Neural cell (in vitro differentiated cells): ENCODE results near the gene IMMP2L. TPM values are rescaled to one million over a fixed set of nuclear protein-coding genes. Genes with fewer than 3 reads are reported as not detected.

Source experiments
- H2AFZ ChIP-seq: fragments of 200-600, 300-800 bp; sonication (generic), shearing (Covaris generic); 2 replicates; pipeline ENCODE4 v1.6.0; 2014; ENCODE audit warnings: low read depth, mild to moderate bottlenecking, antibody characterized with exemption, low read length, moderate library complexity
- H3F3A ChIP-seq: fragments of 200-600 bp; shearing (Covaris generic); 2 replicates; pipeline ENCODE4 v1.6.1; 2016; ENCODE audit warnings: mild to moderate bottlenecking, moderate library complexity, mixed read lengths, antibody characterized with exemption, low read length; ENCODE audit not compliant: insufficient read depth, poor library complexity, severe bottlenecking
- H3K27ac ChIP-seq: fragments of 200-600, 300-800 bp; sonication (generic), shearing (Covaris generic); 2 replicates; pipeline ENCODE4 v1.5.1; 2014; ENCODE audit warnings: mild to moderate bottlenecking, low read length, moderate library complexity
- H3K27me3 ChIP-seq: fragments of 300-800, 200-600 bp; sonication (generic), shearing (Covaris generic); 2 replicates; pipeline ENCODE4 v1.6.0; 2014; ENCODE audit warnings: mild to moderate bottlenecking, low read depth, low read length, moderate library complexity; ENCODE audit not compliant: insufficient read depth
- H3K36me3 ChIP-seq: fragments of 300-800, 200-600 bp; sonication (generic), shearing (Covaris generic); 2 replicates; pipeline ENCODE4 v1.5.1; 2014; ENCODE audit warnings: mild to moderate bottlenecking, antibody characterized with exemption, low read length, moderate library complexity; ENCODE audit not compliant: insufficient read depth
- H3K4me2 ChIP-seq: fragments of 300-800, 200-600 bp; sonication (generic), shearing (Covaris generic); 2 replicates; pipeline ENCODE4 v1.6.0; 2014; ENCODE audit warnings: mild to moderate bottlenecking, low read length
- H3K4me3 ChIP-seq: fragments of 300-800, 200-600 bp; sonication (generic), shearing (Covaris generic); 2 replicates; pipeline ENCODE4 v1.5.1; 2014; ENCODE audit warnings: mild to moderate bottlenecking, low read length, moderate library complexity
- H3K79me2 ChIP-seq: fragments of 200-600 bp; shearing (Covaris generic); replicated peaks from 2 replicates; pipeline ENCODE4 v1.6.0; 2014; ENCODE audit warnings: mild to moderate bottlenecking, low read length, moderate library complexity; ENCODE audit not compliant: insufficient read depth
- H3K9ac ChIP-seq: fragments of 300-800, 200-600 bp; sonication (generic), shearing (Covaris generic); 2 replicates; pipeline ENCODE4 v1.6.1; 2016; ENCODE audit warnings: mild to moderate bottlenecking, low read length, mixed read lengths
- H3K9me2 ChIP-seq: fragments of 200-600 bp; shearing (Covaris generic); 2 replicates; pipeline ENCODE4 v1.6.1; 2016; ENCODE audit warnings: mild to moderate bottlenecking, low read length, mixed read lengths; ENCODE audit not compliant: insufficient read depth
- H3K9me3 ChIP-seq: fragments of 200-600, 300-800 bp; sonication (generic), shearing (Covaris generic); 2 replicates; pipeline ENCODE4 v1.6.1; 2016; ENCODE audit warnings: mild to moderate bottlenecking, mixed run types, low read length, moderate library complexity, mixed read lengths
- H4K20me1 ChIP-seq: fragments of 200-600 bp; shearing (Covaris generic); 2 replicates; pipeline ENCODE4 v1.6.1; 2016; ENCODE audit warnings: mild to moderate bottlenecking, mixed run types; ENCODE audit not compliant: insufficient read depth
- CTCF ChIP-seq: fragments of 450-650 bp; IDR thresholded peaks from 2 replicates; pipeline ENCODE4 v1.5.1; 2014; ENCODE audit warnings: antibody characterized with exemption, mild to moderate bottlenecking, moderate library complexity; ENCODE audit not compliant: poor library complexity, severe bottlenecking
- EP300 ChIP-seq: fragments of 450-650 bp; conservative IDR thresholded peaks from 2 replicates; pipeline ENCODE4 v1.6.1; 2014; ENCODE audit warnings: antibody characterized with exemption, mild to moderate bottlenecking, moderate library complexity; ENCODE audit not compliant: poor library complexity, severe bottlenecking
- EZH2 ChIP-seq: fragments of 200-600, 300-800 bp; shearing (Covaris generic), sonication (generic); IDR thresholded peaks from 2 replicates; pipeline ENCODE4 v1.6.1; 2014; ENCODE audit warnings: antibody characterized with exemption, low read length, borderline replicate concordance, mild to moderate bottlenecking; ENCODE audit not compliant: insufficient read depth, poor library complexity, severe bottlenecking
- MXI1 ChIP-seq: fragments of 450-650 bp; conservative IDR thresholded peaks from 2 replicates; pipeline ENCODE4 v1.6.1; 2014; ENCODE audit warnings: antibody characterized with exemption, mild to moderate bottlenecking; ENCODE audit not compliant: poor library complexity, severe bottlenecking
- POLR2AphosphoS5 ChIP-seq: IDR thresholded peaks from 2 replicates; pipeline ENCODE4 v1.6.1; 2012
- RAD21 ChIP-seq: fragments of 450-650 bp; conservative IDR thresholded peaks from 2 replicates; pipeline ENCODE4 v1.6.1; 2014; ENCODE audit warnings: antibody characterized with exemption, mild to moderate bottlenecking, moderate library complexity
- SMC3 ChIP-seq: fragments of 450-650 bp; conservative IDR thresholded peaks from 2 replicates; pipeline ENCODE4 v1.6.1; 2014; ENCODE audit warnings: antibody characterized with exemption, mild to moderate bottlenecking, moderate library complexity; ENCODE audit not compliant: poor library complexity
- TAF1 ChIP-seq: IDR thresholded peaks from 2 replicates; pipeline ENCODE4 v1.6.1; 2012; ENCODE audit warnings: low read depth
- polyA plus RNA-seq: library from polyadenylated mRNA; depleted of rRNA; stranded (reverse); fragments of >200 nt; gene quantifications from 2 replicates; pipeline ENCODE4 v1.2.3, GENCODE V29; 2014
- TF ChIP-seq, protein P1 (sequence below): IDR thresholded peaks from 2 replicates; pipeline ENCODE4 v1.6.1; 2012; ENCODE audit warnings: borderline replicate concordance

IMMP2L gene
- polyA plus RNA-seq, 1 donor from 2014 or later, result 9.7 TPM

GRCh38 chr7:110681941-110682340, 880.4 kb downstream of the IMMP2L start:
- no peak overlapping the region for H3K4me2 ChIP-seq

GRCh38 chr7:110677405-110677804, 884.9 kb downstream of the IMMP2L start:
- no peaks in the 10 kb centered on the region for H3K9me3 ChIP-seq
- no peak for TF ChIP-seq SMC3
- no peak for TF ChIP-seq EZH2
- TF ChIP-seq, protein P1, sequence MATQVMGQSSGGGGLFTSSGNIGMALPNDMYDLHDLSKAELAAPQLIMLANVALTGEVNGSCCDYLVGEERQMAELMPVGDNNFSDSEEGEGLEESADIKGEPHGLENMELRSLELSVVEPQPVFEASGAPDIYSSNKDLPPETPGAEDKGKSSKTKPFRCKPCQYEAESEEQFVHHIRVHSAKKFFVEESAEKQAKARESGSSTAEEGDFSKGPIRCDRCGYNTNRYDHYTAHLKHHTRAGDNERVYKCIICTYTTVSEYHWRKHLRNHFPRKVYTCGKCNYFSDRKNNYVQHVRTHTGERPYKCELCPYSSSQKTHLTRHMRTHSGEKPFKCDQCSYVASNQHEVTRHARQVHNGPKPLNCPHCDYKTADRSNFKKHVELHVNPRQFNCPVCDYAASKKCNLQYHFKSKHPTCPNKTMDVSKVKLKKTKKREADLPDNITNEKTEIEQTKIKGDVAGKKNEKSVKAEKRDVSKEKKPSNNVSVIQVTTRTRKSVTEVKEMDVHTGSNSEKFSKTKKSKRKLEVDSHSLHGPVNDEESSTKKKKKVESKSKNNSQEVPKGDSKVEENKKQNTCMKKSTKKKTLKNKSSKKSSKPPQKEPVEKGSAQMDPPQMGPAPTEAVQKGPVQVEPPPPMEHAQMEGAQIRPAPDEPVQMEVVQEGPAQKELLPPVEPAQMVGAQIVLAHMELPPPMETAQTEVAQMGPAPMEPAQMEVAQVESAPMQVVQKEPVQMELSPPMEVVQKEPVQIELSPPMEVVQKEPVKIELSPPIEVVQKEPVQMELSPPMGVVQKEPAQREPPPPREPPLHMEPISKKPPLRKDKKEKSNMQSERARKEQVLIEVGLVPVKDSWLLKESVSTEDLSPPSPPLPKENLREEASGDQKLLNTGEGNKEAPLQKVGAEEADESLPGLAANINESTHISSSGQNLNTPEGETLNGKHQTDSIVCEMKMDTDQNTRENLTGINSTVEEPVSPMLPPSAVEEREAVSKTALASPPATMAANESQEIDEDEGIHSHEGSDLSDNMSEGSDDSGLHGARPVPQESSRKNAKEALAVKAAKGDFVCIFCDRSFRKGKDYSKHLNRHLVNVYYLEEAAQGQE, result no peak
- no peak for TF ChIP-seq POLR2AphosphoS5
- TF ChIP-seq RAD21, result no peak
- no peak for TF ChIP-seq CTCF
- TF ChIP-seq MXI1, result no peak
- TF ChIP-seq EP300, result no peak
- TF ChIP-seq TAF1, result no peak
- H3F3A ChIP-seq, result no peaks in the 10 kb centered on the region
- H3K9ac ChIP-seq, result no peak overlapping the region
- H3K79me2 ChIP-seq, result no peaks in the 10 kb centered on the region
- H4K20me1 ChIP-seq, result no peaks in the 10 kb centered on the region
- H3K27ac ChIP-seq, result no peak overlapping the region
- no peak overlapping the region for H3K4me2 ChIP-seq
- no peaks in the 10 kb centered on the region for H3K9me2 ChIP-seq
- H3K27me3 ChIP-seq, result no peaks in the 10 kb centered on the region
- H3K4me3 ChIP-seq, result no peak overlapping the region
- no peaks in the 10 kb centered on the region for H3K36me3 ChIP-seq
- no peak overlapping the region for H2AFZ ChIP-seq

More at GRCh38 chr7:110681941-110682340, 880.4 kb downstream of the IMMP2L start:
- Histone ChIP-seq H3K9me3 (no peaks in the 10 kb centered on the region), H3K9ac (no peak overlapping the region), H3K79me2 (no peaks in the 10 kb centered on the region), H3K4me3 (no peak overlapping the region), H3K27ac (no peak overlapping the region), H3K36me3 (no peaks in the 10 kb centered on the region), H2AFZ (no peak overlapping the region), H3F3A (no peaks in the 10 kb centered on the region), H3K9me2 (no peaks in the 10 kb centered on the region), H4K20me1 (no peaks in the 10 kb centered on the region), H3K27me3 (no peaks in the 10 kb centered on the region)
- no peak for TF ChIP-seq EP300
- TF ChIP-seq TAF1, result no peak
- TF ChIP-seq POLR2AphosphoS5, result no peak
- TF ChIP-seq, protein P1, result no peak
